ENCODE measurements around the gene PARD3. TPM values are rescaled to one million over a fixed set of nuclear protein-coding genes. Genes with fewer than 3 reads are reported as not detected.

The PARD3 gene
- total RNA-seq, 1 donor from 2014 or later = 37.5 TPM

- H3K9me3 ChIP-seq = no peaks in the 10 kb centered on the region
- H3K36me3 ChIP-seq = no peaks in the 10 kb centered on the region
- no peak overlapping the region for H3K4me3 ChIP-seq
- DNase-seq (ENCODE audit: low spot score in 2 of 2) = no peak
- no peak overlapping the region for H3K27ac ChIP-seq
- intact Hi-C loops (cut with DNase I) = no loop called here
- no peaks in the 10 kb centered on the region for H3K4me1 ChIP-seq
- no peak for TF ChIP-seq CTCF (IDR thresholded peaks at IDR 0.05)
- H3K27me3 ChIP-seq = no peaks in the 10 kb centered on the region
These were observed 401.1 kb downstream of the PARD3 start for GRCh38 chr10:34413756-34414587.

GRCh38 chr10:34413214-34413613 is 401.9 kb downstream of the PARD3 start:
- no peak for TF ChIP-seq CTCF (IDR thresholded peaks at IDR 0.05)
- Histone ChIP-seq H3K36me3 (no peaks in the 10 kb centered on the region), H3K4me1 (no peaks in the 10 kb centered on the region), H3K27me3 (no peaks in the 10 kb centered on the region), H3K27ac (no peak overlapping the region), H3K4me3 (no peak overlapping the region), H3K9me3 (no peaks in the 10 kb centered on the region)
- intact Hi-C loops (cut with DNase I) = no loop called here
- DNase-seq (ENCODE audit: low spot score in 2 of 2) = no peak

GRCh38 chr10:34408956-34409355 is 406.1 kb downstream of the PARD3 start:
- TF ChIP-seq CTCF (IDR thresholded peaks at IDR 0.05) = no peak
- H3K36me3 ChIP-seq = no peaks in the 10 kb centered on the region

GRCh38 chr10:34408381-34408780 is 406.7 kb downstream of the PARD3 start:
- intact Hi-C loops (cut with DNase I) = no loop called here
- no peak for DNase-seq (ENCODE audit: low spot score in 2 of 2)

More at GRCh38 chr10:34408956-34409355, 406.1 kb downstream of the PARD3 start:
- Histone ChIP-seq H3K27me3 (no peaks in the 10 kb centered on the region), H3K4me3 (no peak overlapping the region), H3K9me3 (no peaks in the 10 kb centered on the region), H3K4me1 (peaks cover 0 to 3% of the 10 kb centered on the region in 2 donors), H3K27ac (no peak overlapping the region)
- intact Hi-C loops (cut with DNase I) = no loop called here
- no peak for DNase-seq (ENCODE audit: low spot score in 2 of 2)

GRCh38 chr10:34407324-34407805 is 407.7 kb downstream of the PARD3 start:
- H3K27ac ChIP-seq = no peak overlapping the region
- no peak for TF ChIP-seq CTCF (IDR thresholded peaks at IDR 0.05)
- H3K36me3 ChIP-seq = no peaks in the 10 kb centered on the region
- H3K27me3 ChIP-seq = no peaks in the 10 kb centered on the region
- H3K9me3 ChIP-seq = no peaks in the 10 kb centered on the region
- DNase-seq (ENCODE audit: low spot score in 2 of 2) = no peak
- intact Hi-C loops (cut with DNase I) = no loop called here
- H3K4me3 ChIP-seq = no peak overlapping the region
- peaks cover 0 to 3% of the 10 kb centered on the region in 2 donors for H3K4me1 ChIP-seq

More at GRCh38 chr10:34408381-34408780, 406.7 kb downstream of the PARD3 start:
- Histone ChIP-seq H3K4me1 (peaks cover 0 to 3% of the 10 kb centered on the region in 2 donors), H3K27me3 (no peaks in the 10 kb centered on the region), H3K36me3 (no peaks in the 10 kb centered on the region), H3K9me3 (no peaks in the 10 kb centered on the region), H3K4me3 (no peak overlapping the region), H3K27ac (no peak overlapping the region)
- TF ChIP-seq CTCF (IDR thresholded peaks at IDR 0.05) = no peak
